Measurements from ENCODE around the gene RUVBL2.
"Not testable (repeated sequence)": the region's sequence is repeated elsewhere in the genome, so short reads cannot be mapped to it uniquely, and the experiment has no call there.

GRCh38 chr19:49039736-49040135, 46.0 kb downstream of the RUVBL2 start:
- TF ChIP-seq CTCF (IDR thresholded peaks at IDR 0.05); REST (IDR thresholded peaks at IDR 0.05; ENCODE audit: insufficient read depth in 1 of 2, low read depth in 2 of 2, low read length in 1 of 2); POLR2AphosphoS5 (IDR thresholded peaks at IDR 0.05; ENCODE audit: low read depth, low read length): not testable (repeated sequence)
